ENCODE results near the gene CTNNAL1.

The CTNNAL1 gene

GRCh38 chr9:109030426-109030825 is 17.1 kb upstream of the CTNNAL1 start:
- DNase-seq: no peak

GRCh38 chr9:109028457-109028856 is 15.2 kb upstream of the CTNNAL1 start:
- no peak for DNase-seq

- DNase-seq: no peak
Observed at GRCh38 chr9:109027176-109027575, 13.9 kb upstream of the CTNNAL1 start.

GRCh38 chr9:109026306-109026705 is 13.0 kb upstream of the CTNNAL1 start:
- no peak for DNase-seq

- DNase-seq: no peak
Observed at GRCh38 chr9:109022873-109023272, 9.6 kb upstream of the CTNNAL1 start.

- DNase-seq: no peak
Observed at GRCh38 chr9:109020581-109021511, 7.5 kb upstream of the CTNNAL1 start.

- no peak for DNase-seq
Observed at GRCh38 chr9:109020113-109020512, 6.8 kb upstream of the CTNNAL1 start.

- DNase-seq: no peak
Observed at GRCh38 chr9:109019420-109019819, 6.1 kb upstream of the CTNNAL1 start.

GRCh38 chr9:109017493-109017892 is 4.2 kb upstream of the CTNNAL1 start:
- no peak for DNase-seq

- DNase-seq: no peak
Observed at GRCh38 chr9:109017061-109017460, 3.8 kb upstream of the CTNNAL1 start.

- DNase-seq: no peak
Observed at GRCh38 chr9:109016132-109016531, 2.8 kb upstream of the CTNNAL1 start.

GRCh38 chr9:109014608-109015280 is 1.4 kb upstream of the CTNNAL1 start:
- DNase-seq: no peak

- DNase-seq: peak in 7 of 56 donors; percentile 4 to 64 (median 57)
Observed at GRCh38 chr9:109013679-109014607, 644 bp upstream of the CTNNAL1 start.

- peak in 47 of 56 donors; percentile 5 to 79 (median 43) for DNase-seq
Observed at GRCh38 chr9:109012009-109012875, 1.1 kb downstream of the CTNNAL1 start.

GRCh38 chr9:109011231-109011671 is 2.0 kb downstream of the CTNNAL1 start:
- DNase-seq: no peak

- DNase-seq: peak in 2 of 56 donors; percentile 6 to 21
Observed at GRCh38 chr9:109010746-109011145, 2.6 kb downstream of the CTNNAL1 start.

- no peak for DNase-seq
Observed at GRCh38 chr9:109005678-109006077, 7.6 kb downstream of the CTNNAL1 start.

- no peak for DNase-seq
Observed at GRCh38 chr9:109003116-109003515, 10.2 kb downstream of the CTNNAL1 start.

- DNase-seq: no peak
Observed at GRCh38 chr9:109002141-109002540, 11.2 kb downstream of the CTNNAL1 start.

GRCh38 chr9:109001275-109001676 is 12.0 kb downstream of the CTNNAL1 start:
- DNase-seq: peak in 1 of 56 donors; percentile 0
